UCSD-AML1 (cell line): ENCODE results near the gene PAPOLA.

Source experiments
- DNase-seq: peaks from one replicate; lab custom pipeline; 2025; ENCODE audit not compliant: unreplicated experiment; lab: John Stamatoyannopoulos, UW

Gene PAPOLA

GRCh38 chr14:96584907-96585671 is 82.9 kb downstream of the PAPOLA start:
- DNase-seq = no peak

- DNase-seq = no peak
Measured at GRCh38 chr14:96585672-96586013, 83.5 kb downstream of the PAPOLA start.

GRCh38 chr14:96586056-96586455 is 83.9 kb downstream of the PAPOLA start:
- no peak for DNase-seq

GRCh38 chr14:96586921-96587822 is 85.0 kb downstream of the PAPOLA start:
- DNase-seq = no peak

DNA sequence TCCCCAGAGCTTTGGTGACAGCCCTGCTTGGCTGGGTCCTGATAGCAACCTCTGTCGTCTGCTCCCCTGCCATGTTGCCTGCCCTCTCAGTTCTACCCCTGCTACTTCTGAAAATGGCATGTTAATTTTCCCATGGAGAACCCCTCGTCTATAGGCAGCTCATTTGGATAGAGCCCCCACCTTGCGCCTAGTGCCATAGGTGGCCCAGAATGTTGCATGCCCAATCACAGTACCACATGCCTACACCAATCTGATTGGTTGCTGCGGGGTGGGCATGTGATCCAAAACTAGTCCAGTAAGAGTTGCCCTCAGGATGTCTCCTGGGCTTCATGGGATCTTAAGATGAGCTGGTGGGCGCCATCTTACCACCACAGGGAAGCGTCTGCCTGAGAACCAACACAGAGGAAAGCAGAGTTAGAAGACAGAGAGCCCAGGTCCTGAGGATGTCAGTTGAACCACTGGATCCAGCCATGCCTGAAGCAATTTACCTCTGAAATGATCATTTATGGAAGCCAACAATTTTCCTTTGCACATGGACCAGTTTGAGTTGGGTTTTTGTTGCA is 85.7 kb downstream of the PAPOLA start:
- no peak for DNase-seq

- no peak for DNase-seq
Measured at GRCh38 chr14:96588410-96589257, 86.5 kb downstream of the PAPOLA start.

- no peak for DNase-seq
Measured at GRCh38 chr14:96589577-96589976, 87.4 kb downstream of the PAPOLA start.

GRCh38 chr14:96590190-96590864 is 88.1 kb downstream of the PAPOLA start:
- DNase-seq = no peak

GRCh38 chr14:96592591-96593386 is 90.6 kb downstream of the PAPOLA start:
- DNase-seq = no peak

DNA sequence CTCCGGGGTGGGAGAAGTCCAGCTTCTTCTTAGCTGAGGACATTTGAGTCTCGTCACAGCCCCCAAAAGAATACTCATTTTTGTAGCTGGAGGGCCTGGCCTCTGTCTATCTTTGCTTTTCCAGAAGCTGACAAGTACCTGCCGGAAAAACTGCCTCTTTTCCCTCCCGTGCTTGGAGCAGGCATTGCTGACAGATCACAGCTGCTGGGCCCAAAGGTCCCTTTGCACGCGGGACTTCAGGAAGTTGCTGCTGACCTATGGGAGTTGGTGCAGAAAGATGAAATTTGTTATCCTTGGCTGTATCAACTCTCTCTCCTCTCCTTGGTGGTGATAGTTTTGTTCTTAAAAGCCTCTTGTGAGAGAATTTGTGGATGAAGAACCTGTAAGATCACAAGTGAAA is 92.8 kb downstream of the PAPOLA start:
- DNase-seq = no peak

DNA sequence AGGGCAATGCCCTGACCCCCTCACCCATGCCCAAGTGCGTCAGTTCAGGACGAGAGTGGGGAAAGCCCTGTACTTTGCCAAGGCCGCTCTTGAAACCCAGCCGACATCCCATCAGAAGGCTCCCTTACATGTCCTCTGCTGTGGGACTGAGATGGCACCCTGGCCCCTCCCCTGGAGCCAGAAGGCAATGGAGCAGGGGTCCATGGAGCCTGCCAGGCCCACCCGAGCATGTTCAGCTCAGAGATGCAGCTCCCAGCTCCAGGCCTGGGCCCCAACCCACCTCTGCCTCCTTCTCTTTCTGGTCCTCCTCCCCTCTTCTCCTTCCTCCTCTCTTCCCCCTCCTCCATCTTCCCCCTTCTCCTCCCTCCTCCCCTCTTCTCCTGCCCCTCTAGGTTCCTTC is 95.5 kb downstream of the PAPOLA start:
- DNase-seq = no peak

DNA sequence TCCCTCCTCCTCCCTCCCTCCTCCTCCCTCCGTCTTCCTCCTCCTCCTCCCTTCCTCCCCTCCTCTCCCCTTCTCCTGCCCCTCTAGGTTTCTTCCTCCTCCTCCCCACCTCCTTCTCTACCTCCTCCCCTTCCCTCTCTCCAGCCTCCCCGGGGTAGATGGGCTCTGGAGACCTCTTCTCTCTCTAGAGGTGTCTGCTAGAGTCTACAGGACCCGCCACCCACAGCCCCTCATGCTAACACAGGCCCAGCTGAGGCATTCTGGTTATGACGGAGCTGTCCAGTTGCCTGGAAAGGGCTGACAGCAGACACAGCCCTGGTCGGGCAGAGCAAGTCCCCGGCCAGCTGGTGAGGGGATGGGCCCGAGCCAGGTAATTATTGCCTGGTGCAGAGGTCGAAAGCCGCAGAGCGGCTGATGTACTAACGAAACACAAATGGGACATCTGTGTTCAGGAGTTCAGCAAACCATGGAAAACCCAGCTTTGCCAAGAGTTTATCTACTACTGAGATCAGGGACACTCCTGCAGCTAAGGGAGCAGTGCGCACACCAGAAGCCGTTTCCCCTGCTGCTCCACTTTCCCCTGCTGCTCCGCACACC is 96.2 kb downstream of the PAPOLA start:
- no peak for DNase-seq

GRCh38 chr14:96599076-96599475 is 96.9 kb downstream of the PAPOLA start:
- no peak for DNase-seq

- no peak for DNase-seq
Measured at GRCh38 chr14:96602186-96602585, 100.0 kb downstream of the PAPOLA start.

DNA sequence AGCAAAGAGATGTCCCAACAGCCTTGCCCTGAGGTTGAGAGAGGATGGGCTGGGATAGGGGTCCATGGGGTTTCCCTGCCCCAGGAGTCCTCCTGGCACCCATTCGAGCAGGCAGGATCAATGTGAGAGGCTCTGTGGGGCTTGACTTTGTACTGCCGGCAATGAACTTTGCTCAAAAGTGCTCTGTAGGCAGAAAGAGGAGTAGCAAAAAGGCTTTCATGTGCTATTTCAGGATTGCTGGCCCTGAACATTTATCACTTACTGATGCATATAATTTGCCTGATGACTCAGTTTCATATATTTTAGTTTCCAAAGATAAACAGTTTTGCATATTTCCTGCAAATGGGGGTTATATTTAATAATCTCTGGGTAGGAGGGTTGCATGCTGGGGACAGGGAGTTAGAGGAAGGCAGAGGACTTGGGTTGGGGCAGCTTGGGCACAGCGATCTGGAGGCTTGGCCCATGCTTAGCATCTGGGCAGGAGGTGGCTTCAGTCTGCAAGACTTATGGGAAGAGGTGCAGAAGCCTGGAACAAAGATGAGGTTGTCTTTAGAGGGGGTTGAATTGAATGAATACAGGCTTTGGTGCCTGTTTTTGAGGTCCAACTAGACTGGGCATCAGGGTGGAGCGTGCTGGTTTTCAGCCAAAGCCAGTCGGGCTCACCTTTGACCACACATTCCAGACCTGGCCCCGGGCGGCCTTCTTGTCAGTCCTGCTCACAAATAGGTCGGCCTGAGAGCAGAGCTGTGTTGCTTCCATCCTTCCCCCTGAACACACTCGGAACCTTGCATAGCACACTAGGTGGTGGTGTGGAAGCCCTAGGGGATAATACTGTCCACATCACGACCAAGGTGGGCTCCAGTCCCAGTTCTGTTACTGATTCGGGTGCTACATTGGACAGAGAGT is 101.4 kb downstream of the PAPOLA start:
- no peak for DNase-seq

DNA sequence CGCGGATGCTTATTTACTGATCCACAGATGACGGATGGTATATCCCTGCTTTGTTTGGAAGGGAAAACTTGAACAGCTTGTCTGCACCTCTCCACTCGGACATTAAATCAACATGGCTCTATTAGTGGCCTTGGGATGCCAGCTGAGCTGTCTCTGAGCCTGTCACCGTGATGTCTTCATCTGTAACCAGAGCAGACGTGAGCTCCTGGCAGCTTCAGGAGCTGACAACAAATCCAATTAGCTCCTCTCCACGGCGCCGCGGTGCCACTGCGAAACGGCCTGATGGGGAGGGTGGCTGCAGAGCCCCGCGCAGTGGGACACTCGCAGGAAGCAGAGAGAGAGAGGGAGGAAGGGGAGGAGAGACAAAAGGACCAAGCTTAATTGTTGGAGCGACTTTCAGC is 112.3 kb downstream of the PAPOLA start:
- DNase-seq = no peak

DNA sequence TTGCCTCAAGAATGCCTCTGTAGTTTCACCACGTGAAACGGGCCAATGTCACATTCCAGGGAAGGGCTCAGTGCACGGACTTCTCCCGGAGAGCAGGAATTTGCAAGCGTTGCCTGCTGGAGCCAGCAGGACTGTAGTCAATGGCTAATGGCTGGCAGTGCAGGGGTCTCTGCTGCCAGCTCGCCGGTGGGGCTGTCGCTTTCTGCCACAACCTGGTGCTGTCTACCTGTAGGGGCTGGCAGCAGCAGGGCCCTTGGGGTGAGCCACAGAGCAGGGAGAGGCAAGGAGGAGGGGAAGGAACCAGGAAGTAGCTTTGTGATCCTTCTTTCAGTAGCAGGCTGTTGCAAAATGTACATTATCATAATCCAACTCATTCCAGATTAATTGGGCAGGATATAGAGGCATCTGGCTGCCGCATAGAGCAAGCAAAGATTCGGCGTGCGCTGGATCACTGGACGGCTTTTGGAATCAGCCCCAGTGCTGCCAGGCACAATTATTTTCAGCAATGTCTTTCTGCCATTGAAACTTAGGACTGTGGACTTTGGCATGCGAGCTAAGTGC is 114.1 kb downstream of the PAPOLA start:
- no peak for DNase-seq
